Measurements from ENCODE around the gene LZTR1.

Gene LZTR1

GRCh38 chr22:21030621-21031544, 48.8 kb downstream of the LZTR1 start:
- DNase-seq (ENCODE audit: low read depth) = no peak
- TF ChIP-seq MYC (IDR thresholded peaks at IDR 0.05; ENCODE audit: low read depth, low read length) = no peak
- no peak for TF ChIP-seq POLR2A (IDR thresholded peaks at IDR 0.05; ENCODE audit: extremely low read depth, insufficient read length)
- TF ChIP-seq MAX (IDR thresholded peaks at IDR 0.05; ENCODE audit: low read depth, low read length) = no peak
- TF ChIP-seq CTCF (IDR thresholded peaks at IDR 0.05; ENCODE audit: low read depth, low read length) = no peak
- no peak overlapping the region for H3K4me3 ChIP-seq (ENCODE audit: low read depth, low read length)

- no peak overlapping the region for H3K4me3 ChIP-seq (ENCODE audit: low read depth, low read length)
- TF ChIP-seq POLR2A (IDR thresholded peaks at IDR 0.05; ENCODE audit: extremely low read depth, insufficient read length) = no peak
- no peak for TF ChIP-seq CTCF (IDR thresholded peaks at IDR 0.05; ENCODE audit: low read depth, low read length)
- TF ChIP-seq MYC (IDR thresholded peaks at IDR 0.05; ENCODE audit: low read depth, low read length) = no peak
- no peak for TF ChIP-seq MAX (IDR thresholded peaks at IDR 0.05; ENCODE audit: low read depth, low read length)
- DNase-seq (ENCODE audit: low read depth) = no peak
These were observed 49.5 kb downstream of the LZTR1 start for GRCh38 chr22:21031545-21032036.

- TF ChIP-seq CTCF (IDR thresholded peaks at IDR 0.05; ENCODE audit: low read depth, low read length) = no peak
- TF ChIP-seq MYC (IDR thresholded peaks at IDR 0.05; ENCODE audit: low read depth, low read length) = no peak
- TF ChIP-seq POLR2A (IDR thresholded peaks at IDR 0.05; ENCODE audit: extremely low read depth, insufficient read length) = no peak
- no peak for TF ChIP-seq MAX (IDR thresholded peaks at IDR 0.05; ENCODE audit: low read depth, low read length)
- no peak within 1 kb of the TSS for H3K4me3 ChIP-seq (ENCODE audit: low read depth, low read length)
- no peak for DNase-seq (ENCODE audit: low read depth)
These were observed 50.2 kb downstream of the LZTR1 start, which contains the start of gene SLC7A4 for GRCh38 chr22:21032037-21032867. Gene SLC7A4, minus strand, starts transcription at chr22:21032561. Its CDS starts 749 bp downstream, at chr22:21031812.

- TF ChIP-seq CTCF (IDR thresholded peaks at IDR 0.05; ENCODE audit: low read depth, low read length) (no peak), POLR2A (IDR thresholded peaks at IDR 0.05; ENCODE audit: extremely low read depth, insufficient read length) (no peak), MAX (IDR thresholded peaks at IDR 0.05; ENCODE audit: low read depth, low read length) (no peak)
- no peak for DNase-seq (ENCODE audit: low read depth)
- no peak overlapping the region for H3K4me3 ChIP-seq (ENCODE audit: low read depth, low read length)
These were observed 51.0 kb downstream of the LZTR1 start for GRCh38 chr22:21032868-21033688.

GRCh38 chr22:21033895-21034294, 51.8 kb downstream of the LZTR1 start:
- H3K4me3 ChIP-seq (ENCODE audit: low read depth, low read length) = no peak overlapping the region
- DNase-seq (ENCODE audit: low read depth) = no peak
- TF ChIP-seq CTCF (IDR thresholded peaks at IDR 0.05; ENCODE audit: low read depth, low read length) = no peak
- no peak for TF ChIP-seq POLR2A (IDR thresholded peaks at IDR 0.05; ENCODE audit: extremely low read depth, insufficient read length)
- no peak for TF ChIP-seq MYC (IDR thresholded peaks at IDR 0.05; ENCODE audit: low read depth, low read length)
- no peak for TF ChIP-seq MAX (IDR thresholded peaks at IDR 0.05; ENCODE audit: low read depth, low read length)

Measured in NB4 (cell line).